ENCODE measurements around the gene PHF1.

The PHF1 gene

GRCh38 chr6:33419580-33420490 lies 9.0 kb downstream of the PHF1 start, which contains the start of gene SYNGAP1:
Gene SYNGAP1, plus strand, starts transcription at chr6:33420065. Its CDS starts 200 bp downstream, at chr6:33420265.
- Histone ChIP-seq H3K27me3 (ENCODE audit: control insufficient read depth, insufficient read depth, low read length) (no peaks in the 10 kb centered on the region), H3K9ac (ENCODE audit: low read depth, low read length) (peak within 1 kb of the TSS; percentile 27; the same call in 1 of the 2 replicates)

GRCh38 chr6:33420491-33421343 lies 9.9 kb downstream of the PHF1 start:
- peaks cover 32% of the 10 kb centered on the region for H3K4me1 ChIP-seq (ENCODE audit: control insufficient read depth, insufficient read depth, low read length)
- peaks cover 28% of the 10 kb centered on the region for H3K36me3 ChIP-seq (ENCODE audit: control insufficient read depth, insufficient read depth, low read length)
- no peak overlapping the region for H3K9ac ChIP-seq (ENCODE audit: low read depth, low read length)
- peak overlapping the region; percentile 84 for H3K4me3 ChIP-seq (ENCODE audit: low read depth, low read length)
- H3K27me3 ChIP-seq (ENCODE audit: control insufficient read depth, insufficient read depth, low read length), result no peaks in the 10 kb centered on the region
- H3K9me3 ChIP-seq (ENCODE audit: control insufficient read depth, insufficient read depth, low read length), result no peaks in the 10 kb centered on the region
- H3K27ac ChIP-seq (ENCODE audit: low read depth, low read length), result peak overlapping the region; percentile 33

More at GRCh38 chr6:33419580-33420490, 9.0 kb downstream of the PHF1 start, which contains the start of gene SYNGAP1:
- Histone ChIP-seq H3K4me3 (ENCODE audit: low read depth, low read length) (peak within 1 kb of the TSS; percentile 84), H3K9me3 (ENCODE audit: control insufficient read depth, insufficient read depth, low read length) (no peaks in the 10 kb centered on the region), H3K27ac (ENCODE audit: low read depth, low read length) (peak within 1 kb of the TSS; percentile 98), H3K36me3 (ENCODE audit: control insufficient read depth, insufficient read depth, low read length) (peaks cover 36% of the 10 kb centered on the region), H3K4me1 (ENCODE audit: control insufficient read depth, insufficient read depth, low read length) (peaks cover 29% of the 10 kb centered on the region)

- Histone ChIP-seq H3K4me3 (ENCODE audit: low read depth, low read length) (peak overlapping the region; percentile 28; the same call in 1 of the 2 replicates), H3K27ac (ENCODE audit: low read depth, low read length) (no peak overlapping the region), H3K36me3 (ENCODE audit: control insufficient read depth, insufficient read depth, low read length) (peaks cover 22% of the 10 kb centered on the region), H3K4me1 (ENCODE audit: control insufficient read depth, insufficient read depth, low read length) (peaks cover 31% of the 10 kb centered on the region), H3K9ac (ENCODE audit: low read depth, low read length) (no peak overlapping the region), H3K9me3 (ENCODE audit: control insufficient read depth, insufficient read depth, low read length) (no peaks in the 10 kb centered on the region), H3K27me3 (ENCODE audit: control insufficient read depth, insufficient read depth, low read length) (no peaks in the 10 kb centered on the region)
Measured at GRCh38 chr6:33421344-33421643, 10.5 kb downstream of the PHF1 start.

- Histone ChIP-seq H3K27ac (ENCODE audit: low read depth, low read length) (no peak overlapping the region), H3K9me3 (ENCODE audit: control insufficient read depth, insufficient read depth, low read length) (no peaks in the 10 kb centered on the region), H3K36me3 (ENCODE audit: control insufficient read depth, insufficient read depth, low read length) (peaks cover 19% of the 10 kb centered on the region), H3K27me3 (ENCODE audit: control insufficient read depth, insufficient read depth, low read length) (no peaks in the 10 kb centered on the region), H3K4me3 (ENCODE audit: low read depth, low read length) (no peak overlapping the region), H3K9ac (ENCODE audit: low read depth, low read length) (no peak overlapping the region), H3K4me1 (ENCODE audit: control insufficient read depth, insufficient read depth, low read length) (peaks cover 33% of the 10 kb centered on the region)
Measured at GRCh38 chr6:33423777-33424176, 13.0 kb downstream of the PHF1 start.

GRCh38 chr6:33424855-33425667 lies 14.2 kb downstream of the PHF1 start:
- Histone ChIP-seq H3K4me3 (ENCODE audit: low read depth, low read length) (peak overlapping the region; percentile 69), H3K9me3 (ENCODE audit: control insufficient read depth, insufficient read depth, low read length) (no peaks in the 10 kb centered on the region), H3K36me3 (ENCODE audit: control insufficient read depth, insufficient read depth, low read length) (peaks cover 19% of the 10 kb centered on the region), H3K4me1 (ENCODE audit: control insufficient read depth, insufficient read depth, low read length) (peaks cover 35% of the 10 kb centered on the region), H3K27ac (ENCODE audit: low read depth, low read length) (peak overlapping the region; percentile 92), H3K9ac (ENCODE audit: low read depth, low read length) (peak overlapping the region; percentile 46; the same call in 1 of the 2 replicates), H3K27me3 (ENCODE audit: control insufficient read depth, insufficient read depth, low read length) (no peaks in the 10 kb centered on the region)

GRCh38 chr6:33425668-33426577 lies 15.1 kb downstream of the PHF1 start:
- Histone ChIP-seq H3K9me3 (ENCODE audit: control insufficient read depth, insufficient read depth, low read length) (no peaks in the 10 kb centered on the region), H3K4me3 (ENCODE audit: low read depth, low read length) (peak overlapping the region; percentile 69), H3K4me1 (ENCODE audit: control insufficient read depth, insufficient read depth, low read length) (peaks cover 43% of the 10 kb centered on the region), H3K36me3 (ENCODE audit: control insufficient read depth, insufficient read depth, low read length) (peaks cover 19% of the 10 kb centered on the region), H3K27ac (ENCODE audit: low read depth, low read length) (peak overlapping the region; percentile 92), H3K27me3 (ENCODE audit: control insufficient read depth, insufficient read depth, low read length) (no peaks in the 10 kb centered on the region), H3K9ac (ENCODE audit: low read depth, low read length) (no peak overlapping the region)

GRCh38 chr6:33426590-33427511 lies 16.0 kb downstream of the PHF1 start:
- Histone ChIP-seq H3K4me1 (ENCODE audit: control insufficient read depth, insufficient read depth, low read length) (peaks cover 43% of the 10 kb centered on the region), H3K27ac (ENCODE audit: low read depth, low read length) (no peak overlapping the region), H3K9ac (ENCODE audit: low read depth, low read length) (no peak overlapping the region), H3K9me3 (ENCODE audit: control insufficient read depth, insufficient read depth, low read length) (no peaks in the 10 kb centered on the region), H3K27me3 (ENCODE audit: control insufficient read depth, insufficient read depth, low read length) (no peaks in the 10 kb centered on the region), H3K4me3 (ENCODE audit: low read depth, low read length) (peak overlapping the region; percentile 73), H3K36me3 (ENCODE audit: control insufficient read depth, insufficient read depth, low read length) (peaks cover 19% of the 10 kb centered on the region)

- no peak overlapping the region for H3K9ac ChIP-seq (ENCODE audit: low read depth, low read length)
- H3K36me3 ChIP-seq (ENCODE audit: control insufficient read depth, insufficient read depth, low read length), result peaks cover 19% of the 10 kb centered on the region
- peak overlapping the region; percentile 18 for H3K27ac ChIP-seq (ENCODE audit: low read depth, low read length)
- peak overlapping the region; percentile 73 for H3K4me3 ChIP-seq (ENCODE audit: low read depth, low read length)
- no peaks in the 10 kb centered on the region for H3K9me3 ChIP-seq (ENCODE audit: control insufficient read depth, insufficient read depth, low read length)
- H3K4me1 ChIP-seq (ENCODE audit: control insufficient read depth, insufficient read depth, low read length), result peaks cover 51% of the 10 kb centered on the region
- no peaks in the 10 kb centered on the region for H3K27me3 ChIP-seq (ENCODE audit: control insufficient read depth, insufficient read depth, low read length)
Measured at GRCh38 chr6:33427585-33428223, 16.9 kb downstream of the PHF1 start.
